K562 (cell line): ENCODE measurements around the gene IBA57. TPM values are rescaled to one million over a fixed set of nuclear protein-coding genes. Genes with fewer than 3 reads are reported as not detected.

Experiments
- ASH1L ChIP-seq: fragments of 450-650 bp; IDR thresholded peaks from 2 replicates; pipeline ENCODE4 v1.6.1; 2018; ENCODE audit warnings: borderline replicate concordance, mild to moderate bottlenecking, low read depth; ENCODE audit not compliant: partially characterized antibody
- BHLHE40 ChIP-seq: IDR thresholded peaks from 2 replicates; pipeline ENCODE4 v1.6.1; 2011; ENCODE audit warnings: low read length, improper control_type of control experiment
- BRD9 ChIP-seq: fragments of 450-650 bp; IDR thresholded peaks from 2 replicates; pipeline ENCODE4 v1.6.1; 2018; ENCODE audit warnings: low read depth; ENCODE audit not compliant: partially characterized antibody
- CCNT2 ChIP-seq: IDR thresholded peaks from 2 replicates; pipeline ENCODE4 v1.6.1; 2011; ENCODE audit warnings: borderline replicate concordance, low read depth, mild to moderate bottlenecking, moderate library complexity, mixed read lengths, low read length; ENCODE audit not compliant: insufficient read length; ENCODE audit errors: extremely low read depth
- ETV5 ChIP-seq: sonication (generic); formaldehyde crosslinking; IDR thresholded peaks from 2 replicates; pipeline ENCODE4 v1.4.0; 2020; ENCODE audit warnings: low read depth, mild to moderate bottlenecking, missing genetic modification reagents
- FOXK2 ChIP-seq, 2 experiments: fragments of 450-650 bp; IDR thresholded peaks in 1 of 2; conservative IDR thresholded peaks in 1 of 2; 2 replicates each; pipeline ENCODE4 v1.6.1; 2016; ENCODE audit warnings: low read depth in 2 of 2, mild to moderate bottlenecking in 1 of 2
- JUNB ChIP-seq: fragments of 450-650 bp; formaldehyde crosslinking; conservative IDR thresholded peaks from 2 replicates; pipeline ENCODE4 v1.4.0; 2020; ENCODE audit warnings: mild to moderate bottlenecking
- L3MBTL2 ChIP-seq: fragments of 450-650 bp; IDR thresholded peaks from 2 replicates; pipeline ENCODE4 v1.6.1; 2016; ENCODE audit warnings: mild to moderate bottlenecking, moderate library complexity
- MCM3 ChIP-seq: fragments of 450-650 bp; IDR thresholded peaks from 2 replicates; pipeline ENCODE4 v1.6.1; 2016
- NBN ChIP-seq: fragments of 450-650 bp; IDR thresholded peaks from 2 replicates; pipeline ENCODE4 v1.6.1; 2016; ENCODE audit warnings: low read depth, mild to moderate bottlenecking
- RFX7 ChIP-seq: fragments of 250-450 bp; sonication (Bioruptor Pico); IDR thresholded peaks from 2 replicates; pipeline ENCODE4 v1.5.1; 2021; ENCODE audit warnings: mild to moderate bottlenecking
- RNF2 ChIP-seq: sonication (generic); IDR thresholded peaks from 2 replicates; pipeline ENCODE4 v1.6.1; 2016
- SAFB2 ChIP-seq: fragments of 200-400 bp; formaldehyde crosslinking; IDR thresholded peaks from 2 replicates; pipeline ENCODE4 v1.6.1; 2018; ENCODE audit warnings: borderline replicate concordance, low read length, low read depth, moderate library complexity; ENCODE audit not compliant: severe bottlenecking
- SNIP1 ChIP-seq: fragments of 450-650 bp; IDR thresholded peaks from 2 replicates; pipeline ENCODE4 v1.7.1; 2017; ENCODE audit warnings: low read depth, mild to moderate bottlenecking
- SPI1 ChIP-seq: IDR thresholded peaks from 2 replicates; pipeline ENCODE4 v1.6.1; 2011; ENCODE audit warnings: low read depth, low read length, control low read depth, borderline replicate concordance
- TCF3 ChIP-seq: sonication (generic); formaldehyde crosslinking; IDR thresholded peaks from 2 replicates; pipeline ENCODE4 v1.4.0; 2020; ENCODE audit warnings: mild to moderate bottlenecking, missing genetic modification reagents
- TCF7L2 ChIP-seq: fragments of 150-350 bp; IDR thresholded peaks from 2 replicates; pipeline ENCODE4 v1.6.1; 2016; ENCODE audit warnings: low read depth, mild to moderate bottlenecking, low read length, moderate library complexity
- ZFP36 ChIP-seq: fragments of 150-350 bp; IDR thresholded peaks from 2 replicates; pipeline ENCODE4 v1.6.1; 2018; ENCODE audit warnings: low read length, low read depth; ENCODE audit not compliant: partially characterized antibody
- ZFPM2 ChIP-seq: fragments of 250-450 bp; sonication (Bioruptor Pico); IDR thresholded peaks from 2 replicates; pipeline ENCODE4 v1.5.1; 2022; ENCODE audit warnings: mild to moderate bottlenecking
- ZKSCAN3 ChIP-seq: fragments of 250-450 bp; sonication (Bioruptor Pico); IDR thresholded peaks from 2 replicates; pipeline ENCODE4 v1.4.0; 2020
- polyA plus RNA-seq, 8 experiments: library from polyadenylated mRNA; depleted of rRNA in 4 of 8; stranded (reverse) in 5 of 8; unstranded in 3 of 8; fragments of >200 nt; fragmentation: Nextera tagmentation in 2 of 8; fragmentation: Illumina TruSeq in 1 of 8; extraction: Ambion mirVana in 2 of 8; extraction: Trizol in 1 of 8; gene quantifications; 2 replicates each; pipeline versions ENCODE4 v1.2.1 to v1.2.3, GENCODE V29; 2011 to 2014; ENCODE audit warnings: inconsistent platforms in 1 of 8, missing spikeins in 1 of 8
- total RNA-seq, 7 experiments: library from RNA; depleted of rRNA in 6 of 7; stranded (reverse); fragments of >200 nt in 6 of 7; fragmentation: Illumina TruSeq in 2 of 7; extraction: Trizol in 2 of 7; gene quantifications; 2 replicates each; pipeline versions ENCODE4 v1.2.1 to v1.2.3, GENCODE V29; 2011 to 2021; ENCODE audit warnings: low replicate concordance in 1 of 7
- TF ChIP-seq, protein P1 (sequence below): fragments of 250-450 bp; sonication (Bioruptor Pico); IDR thresholded peaks from 2 replicates; pipeline ENCODE4 v1.4.0; 2020; ENCODE audit warnings: borderline replicate concordance
- TF ChIP-seq, protein P2 (sequence below), 2 experiments: fragments of 450-650 bp in 1 of 2; sonication (generic) in 1 of 2; formaldehyde crosslinking in 1 of 2; IDR thresholded peaks in 1 of 2; conservative IDR thresholded peaks in 1 of 2; 2 replicates each; pipeline versions ENCODE4 v1.6.1 to v1.8.1; 2016 to 2023; ENCODE audit warnings: mild to moderate bottlenecking in 2 of 2, moderate library complexity in 2 of 2, inconsistent platforms in 1 of 2, missing genetic modification reagents in 1 of 2
- TF ChIP-seq, protein P3 (sequence below): sonication (generic); formaldehyde crosslinking; IDR thresholded peaks from 2 replicates; pipeline ENCODE4 v1.8.0; 2022; ENCODE audit warnings: missing genetic modification reagents, mild to moderate bottlenecking, moderate library complexity, borderline replicate concordance
- TF ChIP-seq, protein P4 (sequence below): sonication (generic); formaldehyde crosslinking; IDR thresholded peaks from 2 replicates; pipeline ENCODE4 v1.8.0; 2022; ENCODE audit warnings: mild to moderate bottlenecking, missing genetic modification reagents

Gene IBA57
- total and polyA plus RNA-seq, 9 of the 15 experiments (the other 6 are each of a cell fraction or from before 2014, with no cell fraction given), result 0.77 to 15.5 (median 2.7) TPM

DNA sequence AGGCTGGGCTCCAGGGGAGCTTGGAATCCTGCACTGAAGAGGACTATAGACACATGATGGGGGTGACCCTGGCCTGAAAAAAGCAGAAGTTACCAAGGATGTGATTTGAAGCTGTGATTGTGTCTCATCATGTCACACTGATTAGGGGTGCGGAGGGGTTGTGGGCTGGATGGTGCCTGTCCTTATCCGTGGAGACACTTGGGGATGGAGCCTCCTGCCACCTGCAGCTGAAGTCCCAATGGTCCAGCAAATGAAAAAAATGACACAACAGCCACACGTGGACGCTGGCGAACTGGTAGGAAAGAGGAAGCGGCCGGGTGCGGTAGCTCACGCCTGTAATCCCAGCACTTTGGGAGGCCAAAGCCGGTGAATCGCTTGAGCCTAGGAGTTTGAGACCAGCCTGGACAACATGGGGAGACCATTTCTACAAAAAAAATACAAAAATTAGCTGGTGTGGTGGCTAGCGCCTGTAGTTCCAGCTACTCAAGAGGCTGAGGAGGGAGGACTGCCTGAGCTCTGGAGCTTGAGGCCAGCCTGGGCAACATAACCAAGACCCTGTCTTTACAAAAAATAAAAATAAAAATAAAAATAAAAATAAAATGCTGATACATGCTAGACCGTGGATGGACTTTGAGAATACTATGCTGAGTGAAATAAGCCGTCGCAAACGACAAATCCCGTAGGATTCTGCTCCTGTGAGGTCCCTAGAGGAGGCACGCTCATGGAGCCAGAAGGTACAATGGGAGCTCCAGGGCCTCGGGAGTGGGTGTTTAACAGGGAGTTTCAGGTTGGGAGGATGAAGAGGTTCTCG, 838 bp upstream of the IBA57 start (continued):
- no peak for TF ChIP-seq SNIP1
- no peak for TF ChIP-seq ASH1L
- peak; percentile 85 to 88 for TF ChIP-seq FOXK2 (conservative IDR thresholded peaks at IDR 0.05 in 1 of 2, IDR thresholded peaks at IDR 0.05 in 1 of 2; ENCODE audit: low read depth in 2 of 2)
- no peak for TF ChIP-seq ZKSCAN3 (CRISPR knock-in tag)
- TF ChIP-seq BHLHE40, result peak; percentile 90
- peak; percentile 59 for TF ChIP-seq ETV5
- no peak for TF ChIP-seq NBN
- TF ChIP-seq TCF3 (CRISPR knock-in tag), result peak; percentile 95
- no peak for TF ChIP-seq BRD9
- TF ChIP-seq MCM3, result no peak
- TF ChIP-seq CCNT2, result peak; percentile 65
- TF ChIP-seq, protein P1, sequence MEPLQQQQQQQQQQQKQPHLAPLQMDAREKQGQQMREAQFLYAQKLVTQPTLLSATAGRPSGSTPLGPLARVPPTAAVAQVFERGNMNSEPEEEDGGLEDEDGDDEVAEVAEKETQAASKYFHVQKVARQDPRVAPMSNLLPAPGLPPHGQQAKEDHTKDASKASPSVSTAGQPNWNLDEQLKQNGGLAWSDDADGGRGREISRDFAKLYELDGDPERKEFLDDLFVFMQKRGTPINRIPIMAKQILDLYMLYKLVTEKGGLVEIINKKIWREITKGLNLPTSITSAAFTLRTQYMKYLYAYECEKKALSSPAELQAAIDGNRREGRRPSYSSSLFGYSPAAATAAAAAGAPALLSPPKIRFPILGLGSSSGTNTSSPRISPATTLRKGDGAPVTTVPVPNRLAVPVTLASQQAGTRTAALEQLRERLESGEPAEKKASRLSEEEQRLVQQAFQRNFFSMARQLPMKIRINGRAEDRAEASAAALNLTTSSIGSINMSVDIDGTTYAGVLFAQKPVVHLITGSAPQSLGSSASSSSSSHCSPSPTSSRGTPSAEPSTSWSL (CRISPR knock-in tag), result no peak
- TF ChIP-seq RNF2, result no peak; the same call in 1 of the 2 replicates
- TF ChIP-seq JUNB (CRISPR knock-in tag), result no peak
- TF ChIP-seq, protein P2, sequence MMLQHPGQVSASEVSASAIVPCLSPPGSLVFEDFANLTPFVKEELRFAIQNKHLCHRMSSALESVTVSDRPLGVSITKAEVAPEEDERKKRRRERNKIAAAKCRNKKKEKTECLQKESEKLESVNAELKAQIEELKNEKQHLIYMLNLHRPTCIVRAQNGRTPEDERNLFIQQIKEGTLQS (IDR thresholded peaks at IDR 0.05), result peak; percentile 30
- TF ChIP-seq, protein P2 (CRISPR knock-in tag; conservative IDR thresholded peaks at IDR 0.05), result peak; percentile 60; the same call in 1 of the 2 replicates
- TF ChIP-seq SPI1, result peak; percentile 96
- TF ChIP-seq, protein P3, sequence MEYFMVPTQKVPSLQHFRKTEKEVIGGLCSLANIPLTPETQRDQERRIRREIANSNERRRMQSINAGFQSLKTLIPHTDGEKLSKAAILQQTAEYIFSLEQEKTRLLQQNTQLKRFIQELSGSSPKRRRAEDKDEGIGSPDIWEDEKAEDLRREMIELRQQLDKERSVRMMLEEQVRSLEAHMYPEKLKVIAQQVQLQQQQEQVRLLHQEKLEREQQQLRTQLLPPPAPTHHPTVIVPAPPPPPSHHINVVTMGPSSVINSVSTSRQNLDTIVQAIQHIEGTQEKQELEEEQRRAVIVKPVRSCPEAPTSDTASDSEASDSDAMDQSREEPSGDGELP (CRISPR knock-in tag), result peak; percentile 87
- TF ChIP-seq SAFB2, result no peak
- TF ChIP-seq, protein P4, sequence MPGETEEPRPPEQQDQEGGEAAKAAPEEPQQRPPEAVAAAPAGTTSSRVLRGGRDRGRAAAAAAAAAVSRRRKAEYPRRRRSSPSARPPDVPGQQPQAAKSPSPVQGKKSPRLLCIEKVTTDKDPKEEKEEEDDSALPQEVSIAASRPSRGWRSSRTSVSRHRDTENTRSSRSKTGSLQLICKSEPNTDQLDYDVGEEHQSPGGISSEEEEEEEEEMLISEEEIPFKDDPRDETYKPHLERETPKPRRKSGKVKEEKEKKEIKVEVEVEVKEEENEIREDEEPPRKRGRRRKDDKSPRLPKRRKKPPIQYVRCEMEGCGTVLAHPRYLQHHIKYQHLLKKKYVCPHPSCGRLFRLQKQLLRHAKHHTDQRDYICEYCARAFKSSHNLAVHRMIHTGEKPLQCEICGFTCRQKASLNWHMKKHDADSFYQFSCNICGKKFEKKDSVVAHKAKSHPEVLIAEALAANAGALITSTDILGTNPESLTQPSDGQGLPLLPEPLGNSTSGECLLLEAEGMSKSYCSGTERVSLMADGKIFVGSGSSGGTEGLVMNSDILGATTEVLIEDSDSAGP (CRISPR knock-in tag), result no peak
- TF ChIP-seq ZFPM2 (CRISPR knock-in tag), result no peak
- no peak for TF ChIP-seq TCF7L2
- no peak for TF ChIP-seq RFX7 (CRISPR knock-in tag)
- TF ChIP-seq ZFP36, result no peak
- TF ChIP-seq L3MBTL2, result peak; percentile 77
